Endothelial cell of umbilical vein (primary cell): ENCODE measurements around the gene PSME3IP1. TPM values are rescaled to one million over a fixed set of nuclear protein-coding genes. Genes with fewer than 3 reads are reported as not detected.

ENCODE experiments used
- BruUV-seq: library from RNA; stranded (reverse); fragments of 400-500 nt; replicated peaks from 2 replicates; lab custom pipeline; 2021; lab: Mats Ljungman, UMichigan
- CTCF ChIA-PET: fragments of 300-600, 350-600 bp; sonication (Branson Sonifier 250); formaldehyde crosslinking; loops from one replicate; lab custom pipeline; 2021; ENCODE audit warnings: antibody characterized with exemption, inconsistent platforms; lab: Charles Lee
- POLR2A ChIA-PET: fragments of 300-600, 350-600 bp; sonication (Branson Sonifier 250); formaldehyde crosslinking; loops from one replicate; lab custom pipeline; 2021; ENCODE audit warnings: antibody characterized with exemption, inconsistent platforms; lab: Charles Lee
- DNase-seq: peaks from one replicate; pipeline ENCODE4 v3.0.0-alpha.2; 2011; ENCODE audit warnings: low read depth, low spot score
- FAIRE-seq: peaks from 2 replicates; lab custom pipeline; 2011; peaks lifted over from hg19 to GRCh38; lab: Jason Lieb, UNC
- H2AFZ ChIP-seq: 2 replicates; pipeline ENCODE4 v1.6.0; 2012; ENCODE audit warnings: low read depth, low read length, control low read depth, inconsistent platforms
- H3K27ac ChIP-seq: 2 replicates; pipeline ENCODE4 v1.5.1; 2011; ENCODE audit warnings: low read depth, mild to moderate bottlenecking, control low read depth, low read length, moderate library complexity; ENCODE audit not compliant: insufficient read depth
- H3K27me3 ChIP-seq, 2 experiments: 2 replicates each; pipeline versions ENCODE4 v1.6.0 to v1.6.1; 2011; ENCODE audit warnings: low read length in 2 of 2, mixed read lengths in 1 of 2; ENCODE audit not compliant: control insufficient read depth in 2 of 2, insufficient read depth in 2 of 2
- H3K36me3 ChIP-seq, 2 experiments: 2 replicates in 1 of 2; 3 replicates in 1 of 2; pipeline ENCODE4 v1.5.1; 2011; ENCODE audit warnings: low read length in 2 of 2, mild to moderate bottlenecking in 1 of 2, moderate library complexity in 1 of 2; ENCODE audit not compliant: control insufficient read depth in 2 of 2, insufficient read depth in 2 of 2; ENCODE audit errors: extremely low read depth in 1 of 2
- H3K4me1 ChIP-seq: 3 replicates; pipeline ENCODE4 v1.5.1; 2011; ENCODE audit warnings: mild to moderate bottlenecking, low read length; ENCODE audit not compliant: control insufficient read depth, insufficient read depth; ENCODE audit errors: extremely low read depth
- H3K4me2 ChIP-seq: 2 replicates; pipeline ENCODE4 v1.6.1; 2011; ENCODE audit warnings: low read length, control low read depth, mixed read lengths; ENCODE audit not compliant: insufficient read depth
- H3K4me3 ChIP-seq, 3 experiments: fragments of 200-600 bp in 1 of 3; sonication (generic), shearing (Covaris generic) in 1 of 3; replicated peaks in 1 of 3; 2 replicates each; pipeline ENCODE4 v1.5.1; 2011 to 2016; ENCODE audit warnings: control low read depth in 3 of 3, low read length in 3 of 3, mild to moderate bottlenecking in 2 of 3, inconsistent platforms in 1 of 3, low read depth in 1 of 3, moderate library complexity in 1 of 3; ENCODE audit not compliant: insufficient read depth in 1 of 3
- H3K79me2 ChIP-seq: 2 replicates; pipeline ENCODE4 v1.6.0; 2012; ENCODE audit warnings: low read length, inconsistent platforms; ENCODE audit not compliant: control insufficient read depth, insufficient read depth
- H3K9ac ChIP-seq: replicated peaks from 2 replicates; pipeline ENCODE3; 2011; ENCODE audit warnings: low read length, control low read depth; ENCODE audit not compliant: insufficient read depth; ENCODE audit errors: extremely low read depth
- H3K9me1 ChIP-seq: replicated peaks from 3 replicates; pipeline ENCODE4 v1.6.0; 2011; ENCODE audit warnings: mild to moderate bottlenecking, low read length; ENCODE audit not compliant: control insufficient read depth, insufficient read depth; ENCODE audit errors: extremely low read depth
- H3K9me3 ChIP-seq: replicated peaks from 2 replicates; pipeline ENCODE4 v1.5.1; 2012; ENCODE audit warnings: low read length, inconsistent platforms; ENCODE audit not compliant: control insufficient read depth, insufficient read depth
- H4K20me1 ChIP-seq: replicated peaks from 2 replicates; pipeline ENCODE3; 2011; ENCODE audit warnings: mild to moderate bottlenecking, low read length; ENCODE audit not compliant: control insufficient read depth, insufficient read depth; ENCODE audit errors: extremely low read depth
- EZH2 ChIP-seq: IDR thresholded peaks from 2 replicates; pipeline ENCODE4 v1.6.1; 2012; ENCODE audit warnings: borderline replicate concordance, low read depth, mild to moderate bottlenecking, moderate library complexity, low read length, inconsistent platforms; ENCODE audit not compliant: severe bottlenecking
- FOS ChIP-seq: IDR thresholded peaks from 2 replicates; pipeline ENCODE4 v1.6.1; 2011; ENCODE audit warnings: mild to moderate bottlenecking, low read length, moderate library complexity, borderline replicate concordance; ENCODE audit not compliant: insufficient read depth
- JUN ChIP-seq: IDR thresholded peaks from 2 replicates; pipeline ENCODE4 v1.6.1; 2011; ENCODE audit warnings: borderline replicate concordance, low read depth; ENCODE audit not compliant: insufficient read length, insufficient read depth
- MYC ChIP-seq: IDR thresholded peaks from one replicate; pipeline ENCODE4 v1.6.1; 2011; ENCODE audit warnings: mild to moderate bottlenecking, low read depth, low read length
- POLR2A ChIP-seq: IDR thresholded peaks from 2 replicates; pipeline ENCODE4 v1.6.1; 2012; ENCODE audit warnings: low read depth, mild to moderate bottlenecking, control low read depth, low read length
- POLR2AphosphoS5 ChIP-seq: IDR thresholded peaks from 2 replicates; pipeline ENCODE4 v1.6.1; 2012; ENCODE audit warnings: low read depth, mild to moderate bottlenecking, control low read depth, low read length, moderate library complexity; ENCODE audit not compliant: insufficient read depth
- dilution Hi-C: fragments of 300-500 bp; cut with MboI; formaldehyde crosslinking; loops from one replicate; pipeline ENCODE4 v1.15.0; 2019; ENCODE audit warnings: low sequenced_read_pairs; ENCODE audit not compliant: extremely low pct_ligation_motif_present
- intact Hi-C: fragments of 100-400 bp; cut with micrococcal nuclease; formaldehyde crosslinking; loops from one replicate; pipeline ENCODE4 v1.10.0; 2022
- polyA plus RNA-seq, 4 experiments: library from polyadenylated mRNA; depleted of rRNA in 3 of 4; stranded (reverse) in 3 of 4; unstranded in 1 of 4; fragments of >200 nt; gene quantifications; 2 replicates each; pipeline versions ENCODE4 v1.2.1 to v1.2.3, GENCODE V29; 2011 to 2012; ENCODE audit warnings: missing spikeins in 1 of 4
- total RNA-seq: library from RNA; stranded (reverse); gene quantifications from 2 replicates; pipeline ENCODE4 v1.2.3, GENCODE V29; 2021
- TF ChIP-seq, protein P1 (sequence below), 2 donors: IDR thresholded peaks; 1 replicate in 1 of 2; 2 replicates in 1 of 2; pipeline ENCODE4 v1.5.1; 2011; ENCODE audit warnings: low read length in 2 of 2, mild to moderate bottlenecking in 2 of 2, moderate library complexity in 2 of 2, control low read depth in 1 of 2, inconsistent platforms in 1 of 2, low read depth in 1 of 2; ENCODE audit not compliant: insufficient read depth in 1 of 2; ENCODE audit errors: extremely low read depth in 1 of 2
- TF ChIP-seq, protein P2 (sequence below): IDR thresholded peaks from 2 replicates; pipeline ENCODE4 v1.6.1; 2011; ENCODE audit not compliant: insufficient read depth, insufficient read length

The PSME3IP1 gene
- total and polyA plus RNA-seq, 2 donors (not counting 3 experiments of a cell fraction or from before 2014, with no cell fraction given), result 86.2 to 91.8 TPM

DNA sequence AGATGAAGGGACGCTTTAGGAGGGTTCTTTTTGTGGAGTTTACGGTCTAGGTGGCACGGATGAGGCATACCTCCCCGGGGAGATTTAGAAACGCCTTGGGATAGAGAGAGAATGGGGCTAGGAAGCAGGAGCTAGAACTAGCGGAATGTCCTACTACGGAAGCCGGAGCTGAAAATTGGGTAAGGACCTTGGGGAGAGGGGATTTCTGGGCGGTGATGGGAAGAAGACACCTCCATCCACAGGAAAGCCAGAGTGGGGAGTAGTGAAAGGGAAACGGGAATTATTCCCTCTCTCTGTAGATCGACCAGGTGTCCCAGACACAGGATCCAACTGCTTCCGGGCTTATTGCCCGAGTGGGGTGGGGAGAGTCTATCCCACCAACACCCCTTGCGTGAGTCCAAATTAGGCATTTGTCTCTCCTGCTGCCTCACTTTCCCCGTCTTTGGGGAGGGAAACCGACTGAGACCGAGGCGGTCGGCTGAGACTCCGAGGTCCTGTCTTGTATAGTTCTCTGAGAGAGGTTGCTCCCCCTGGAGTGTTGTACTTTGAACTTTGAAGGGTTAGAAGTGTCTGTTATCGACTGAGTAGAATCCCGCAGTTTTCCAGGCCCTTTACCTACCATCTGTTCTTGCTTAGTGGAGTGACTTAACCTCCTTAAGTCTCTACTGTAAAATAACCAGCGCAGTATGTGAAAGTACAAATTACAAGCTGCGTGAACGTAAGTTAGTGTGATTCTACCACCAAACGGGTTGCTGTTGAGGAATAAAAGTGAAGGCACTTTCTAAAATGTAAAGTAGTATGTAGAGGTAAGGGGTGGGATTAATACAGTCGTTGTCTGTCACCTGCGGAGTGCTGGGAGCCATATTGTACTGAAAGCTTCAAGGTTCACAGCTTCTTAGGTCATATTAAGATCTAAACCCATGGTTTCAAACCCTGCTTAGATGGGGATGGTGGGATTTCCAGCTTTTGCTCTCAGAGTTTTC lies 1.3 kb upstream of the PSME3IP1 start:
- no TSS peak for BruUV-seq
- FAIRE-seq, result peak; percentile 58
- intact Hi-C loops (loop anchor here (1.0 to 5.0 kb wide), 10 partner anchors 7 to 580 kb away; partner anchors contain the start of genes ARL2BP, CPNE2 and PLLP), dilution Hi-C loops (no loop called here)
- no peak for TF ChIP-seq MYC
- TF ChIP-seq EZH2, result no peak
- no peak for TF ChIP-seq POLR2A
- no peak for TF ChIP-seq JUN
- TF ChIP-seq POLR2AphosphoS5, result no peak
- no peak for TF ChIP-seq FOS
- TF ChIP-seq, protein P1, sequence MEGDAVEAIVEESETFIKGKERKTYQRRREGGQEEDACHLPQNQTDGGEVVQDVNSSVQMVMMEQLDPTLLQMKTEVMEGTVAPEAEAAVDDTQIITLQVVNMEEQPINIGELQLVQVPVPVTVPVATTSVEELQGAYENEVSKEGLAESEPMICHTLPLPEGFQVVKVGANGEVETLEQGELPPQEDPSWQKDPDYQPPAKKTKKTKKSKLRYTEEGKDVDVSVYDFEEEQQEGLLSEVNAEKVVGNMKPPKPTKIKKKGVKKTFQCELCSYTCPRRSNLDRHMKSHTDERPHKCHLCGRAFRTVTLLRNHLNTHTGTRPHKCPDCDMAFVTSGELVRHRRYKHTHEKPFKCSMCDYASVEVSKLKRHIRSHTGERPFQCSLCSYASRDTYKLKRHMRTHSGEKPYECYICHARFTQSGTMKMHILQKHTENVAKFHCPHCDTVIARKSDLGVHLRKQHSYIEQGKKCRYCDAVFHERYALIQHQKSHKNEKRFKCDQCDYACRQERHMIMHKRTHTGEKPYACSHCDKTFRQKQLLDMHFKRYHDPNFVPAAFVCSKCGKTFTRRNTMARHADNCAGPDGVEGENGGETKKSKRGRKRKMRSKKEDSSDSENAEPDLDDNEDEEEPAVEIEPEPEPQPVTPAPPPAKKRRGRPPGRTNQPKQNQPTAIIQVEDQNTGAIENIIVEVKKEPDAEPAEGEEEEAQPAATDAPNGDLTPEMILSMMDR (IDR thresholded peaks at IDR 0.05; ENCODE audit: extremely low read depth in 1 of 2, insufficient read depth in 1 of 2, low read depth in 1 of 2, low read length in 2 of 2), result no peak
- TF ChIP-seq, protein P2, sequence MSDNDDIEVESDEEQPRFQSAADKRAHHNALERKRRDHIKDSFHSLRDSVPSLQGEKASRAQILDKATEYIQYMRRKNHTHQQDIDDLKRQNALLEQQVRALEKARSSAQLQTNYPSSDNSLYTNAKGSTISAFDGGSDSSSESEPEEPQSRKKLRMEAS, result no peak
- Histone ChIP-seq H3K9me1 (no peaks in the 10 kb centered on the region), H3K4me2 (peak overlapping the region; percentile 95), H3K27me3 (no peaks in the 10 kb centered on the region), H2AFZ (peak overlapping the region; percentile 41), H3K36me3 (peaks cover 0 to 3% of the 10 kb centered on the region in 2 experiments), H3K27ac (peak overlapping the region; percentile 87), H3K4me3 (peak overlapping the region; percentile 88 to 95 (median 89)), H4K20me1 (no peaks in the 10 kb centered on the region), H3K4me1 (peaks cover 40% of the 10 kb centered on the region), H3K9ac (peak overlapping the region; percentile 97), H3K9me3 (no peaks in the 10 kb centered on the region), H3K79me2 (peaks cover 89% of the 10 kb centered on the region)
- peak; percentile 56 for DNase-seq
- POLR2A ChIA-PET, result interaction anchor here (0.9 kb wide), 1 partner anchor 59 kb away, joined by 3 read pairs; the partner anchor contains the start of gene ARL2BP
- CTCF ChIA-PET, result interaction anchor here (0.6 to 2.4 kb wide), 4 partner anchors 94 to 265 kb away, joined by 3 to 10 read pairs (median 4); partner anchors contain the start of gene CPNE2
